K562 (cell line): Measurements from ENCODE around the gene TMCO4. TPM values are rescaled to one million over a fixed set of nuclear protein-coding genes. Genes with fewer than 3 reads are reported as not detected.

Experiments used
- GTF2F1 ChIP-seq: IDR thresholded peaks from 2 replicates; pipeline ENCODE4 v1.6.1; 2011; ENCODE audit warnings: low read depth, low read length, improper control_type of control experiment
- HEY1 ChIP-seq: fragments of 250-450 bp; sonication (Bioruptor Pico); IDR thresholded peaks from 2 replicates; pipeline ENCODE4 v1.5.0; 2020; ENCODE audit warnings: mild to moderate bottlenecking, moderate library complexity, borderline replicate concordance
- NBN ChIP-seq: fragments of 450-650 bp; IDR thresholded peaks from 2 replicates; pipeline ENCODE4 v1.6.1; 2016; ENCODE audit warnings: low read depth, mild to moderate bottlenecking
- PTRF ChIP-seq: fragments of 450-650 bp; IDR thresholded peaks from 2 replicates; pipeline ENCODE4 v1.6.1; 2016; ENCODE audit warnings: mild to moderate bottlenecking, missing genetic modification characterization, missing compliant biosample characterization
- SIN3B ChIP-seq: fragments of 450-650 bp; IDR thresholded peaks from 2 replicates; pipeline ENCODE4 v1.6.1; 2017; ENCODE audit warnings: low read depth, mild to moderate bottlenecking, moderate library complexity
- SMARCA4 ChIP-seq: fragments of 450-650 bp; IDR thresholded peaks from 2 replicates; pipeline ENCODE4 v1.6.1; 2016
- SRSF1 ChIP-seq: fragments of 200-400 bp; formaldehyde crosslinking; IDR thresholded peaks from 2 replicates; pipeline ENCODE4 v1.6.1; 2017; ENCODE audit warnings: mild to moderate bottlenecking, low read depth, low read length, moderate library complexity
- ZNF436 ChIP-seq: fragments of 250-450, 450-650 bp; sonication (Bioruptor Pico); formaldehyde crosslinking; IDR thresholded peaks from 2 replicates; pipeline ENCODE4 v1.7.0; 2020; ENCODE audit warnings: mild to moderate bottlenecking
- ZNF584 ChIP-seq: fragments of 200-800 bp; sonication (Bioruptor generic); IDR thresholded peaks from 2 replicates; pipeline ENCODE4 v1.6.1; 2016; ENCODE audit warnings: low read depth, mild to moderate bottlenecking, missing genetic modification characterization, missing compliant biosample characterization
- polyA plus RNA-seq, 8 experiments: library from polyadenylated mRNA; depleted of rRNA in 4 of 8; stranded (reverse) in 5 of 8; unstranded in 3 of 8; fragments of >200 nt; fragmentation: Nextera tagmentation in 2 of 8; fragmentation: Illumina TruSeq in 1 of 8; extraction: Ambion mirVana in 2 of 8; extraction: Trizol in 1 of 8; gene quantifications; 2 replicates each; pipeline versions ENCODE4 v1.2.1 to v1.2.3, GENCODE V29; 2011 to 2014; ENCODE audit warnings: inconsistent platforms in 1 of 8, missing spikeins in 1 of 8
- total RNA-seq, 7 experiments: library from RNA; depleted of rRNA in 6 of 7; stranded (reverse); fragments of >200 nt in 6 of 7; fragmentation: Illumina TruSeq in 2 of 7; extraction: Trizol in 2 of 7; gene quantifications; 2 replicates each; pipeline versions ENCODE4 v1.2.1 to v1.2.3, GENCODE V29; 2011 to 2021; ENCODE audit warnings: low replicate concordance in 1 of 7
- TF ChIP-seq, protein P1 (sequence below): fragments of 200-800 bp; sonication (Bioruptor generic); IDR thresholded peaks from 2 replicates; pipeline ENCODE4 v1.6.1; 2017; ENCODE audit warnings: missing genetic modification characterization, missing compliant biosample characterization
- TF ChIP-seq, protein P2 (sequence below), 2 experiments: fragments of 450-650 bp in 1 of 2; IDR thresholded peaks; 2 replicates each; pipeline ENCODE4 v1.6.1; 2011 to 2017; ENCODE audit warnings: low read depth in 2 of 2, antibody characterized with exemption in 1 of 2, borderline replicate concordance in 1 of 2, low read length in 1 of 2, mild to moderate bottlenecking in 1 of 2, mixed read lengths in 1 of 2; ENCODE audit not compliant: control insufficient read depth in 1 of 2
- TF ChIP-seq, protein P3 (sequence below): fragments of 250-450 bp; sonication (Bioruptor Pico); IDR thresholded peaks from 2 replicates; pipeline ENCODE4 v1.4.0; 2020; ENCODE audit warnings: mild to moderate bottlenecking, moderate library complexity
- TF ChIP-seq, protein P4 (sequence below): fragments of 450-650 bp; formaldehyde crosslinking; IDR thresholded peaks from 2 replicates; pipeline ENCODE4 v1.4.0; 2020; ENCODE audit warnings: mild to moderate bottlenecking, moderate library complexity
- TF ChIP-seq, protein P5 (sequence below): fragments of 450-650 bp; conservative IDR thresholded peaks from 2 replicates; pipeline ENCODE4 v1.6.1; 2016; ENCODE audit warnings: missing genetic modification characterization, low read depth, mild to moderate bottlenecking, control low read depth, missing compliant biosample characterization
- TF ChIP-seq, protein P6 (sequence below): fragments of 450-650 bp; IDR thresholded peaks from 2 replicates; pipeline ENCODE4 v1.6.1; 2016; ENCODE audit warnings: low read depth, mild to moderate bottlenecking, moderate library complexity

The TMCO4 gene
- total and polyA plus RNA-seq, 9 of the 15 experiments (the other 6 are each of a cell fraction or from before 2014, with no cell fraction given), result 0.06 to 2.1 (median 1.2) TPM

DNA sequence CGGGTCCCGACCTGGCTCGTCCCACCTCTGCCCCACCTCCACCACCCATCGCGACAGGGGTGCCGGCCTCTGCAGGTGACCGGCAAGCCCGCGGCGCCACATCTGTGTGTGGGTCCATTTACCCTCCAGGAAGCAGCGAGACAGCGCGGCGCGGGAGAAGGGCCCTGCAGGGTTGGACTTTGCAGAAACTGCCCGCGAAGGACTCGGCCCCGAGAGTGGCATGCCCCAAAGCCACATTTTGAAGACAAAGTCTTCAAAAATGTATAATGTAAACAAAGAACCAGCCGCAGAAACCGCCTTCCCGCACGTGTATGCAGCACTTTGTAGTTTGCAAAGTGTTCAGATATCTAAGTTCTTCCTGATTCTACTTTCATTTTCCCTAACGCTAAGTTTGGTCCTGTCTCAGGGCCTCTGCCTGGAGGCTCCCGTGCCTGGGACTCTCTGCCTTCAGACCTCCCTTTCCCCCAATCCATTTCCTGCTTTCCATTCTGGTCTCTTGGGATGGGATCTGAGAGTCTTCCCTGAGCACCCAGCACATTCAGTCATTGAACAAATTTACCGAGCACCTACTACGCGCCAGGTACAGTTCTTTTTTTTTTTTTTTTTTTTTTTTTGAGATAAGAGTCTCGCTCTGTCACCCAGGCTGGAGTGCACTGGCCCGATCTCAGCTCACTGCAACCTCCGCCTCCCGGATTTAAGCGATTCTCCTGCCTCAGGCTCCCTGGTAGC is 524 bp upstream of the TMCO4 start (continued):
- TF ChIP-seq, protein P1, sequence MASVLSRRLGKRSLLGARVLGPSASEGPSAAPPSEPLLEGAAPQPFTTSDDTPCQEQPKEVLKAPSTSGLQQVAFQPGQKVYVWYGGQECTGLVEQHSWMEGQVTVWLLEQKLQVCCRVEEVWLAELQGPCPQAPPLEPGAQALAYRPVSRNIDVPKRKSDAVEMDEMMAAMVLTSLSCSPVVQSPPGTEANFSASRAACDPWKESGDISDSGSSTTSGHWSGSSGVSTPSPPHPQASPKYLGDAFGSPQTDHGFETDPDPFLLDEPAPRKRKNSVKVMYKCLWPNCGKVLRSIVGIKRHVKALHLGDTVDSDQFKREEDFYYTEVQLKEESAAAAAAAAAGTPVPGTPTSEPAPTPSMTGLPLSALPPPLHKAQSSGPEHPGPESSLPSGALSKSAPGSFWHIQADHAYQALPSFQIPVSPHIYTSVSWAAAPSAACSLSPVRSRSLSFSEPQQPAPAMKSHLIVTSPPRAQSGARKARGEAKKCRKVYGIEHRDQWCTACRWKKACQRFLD, result no peak
- no peak for TF ChIP-seq ZNF584 (CRISPR knock-in tag)
- TF ChIP-seq, protein P2, sequence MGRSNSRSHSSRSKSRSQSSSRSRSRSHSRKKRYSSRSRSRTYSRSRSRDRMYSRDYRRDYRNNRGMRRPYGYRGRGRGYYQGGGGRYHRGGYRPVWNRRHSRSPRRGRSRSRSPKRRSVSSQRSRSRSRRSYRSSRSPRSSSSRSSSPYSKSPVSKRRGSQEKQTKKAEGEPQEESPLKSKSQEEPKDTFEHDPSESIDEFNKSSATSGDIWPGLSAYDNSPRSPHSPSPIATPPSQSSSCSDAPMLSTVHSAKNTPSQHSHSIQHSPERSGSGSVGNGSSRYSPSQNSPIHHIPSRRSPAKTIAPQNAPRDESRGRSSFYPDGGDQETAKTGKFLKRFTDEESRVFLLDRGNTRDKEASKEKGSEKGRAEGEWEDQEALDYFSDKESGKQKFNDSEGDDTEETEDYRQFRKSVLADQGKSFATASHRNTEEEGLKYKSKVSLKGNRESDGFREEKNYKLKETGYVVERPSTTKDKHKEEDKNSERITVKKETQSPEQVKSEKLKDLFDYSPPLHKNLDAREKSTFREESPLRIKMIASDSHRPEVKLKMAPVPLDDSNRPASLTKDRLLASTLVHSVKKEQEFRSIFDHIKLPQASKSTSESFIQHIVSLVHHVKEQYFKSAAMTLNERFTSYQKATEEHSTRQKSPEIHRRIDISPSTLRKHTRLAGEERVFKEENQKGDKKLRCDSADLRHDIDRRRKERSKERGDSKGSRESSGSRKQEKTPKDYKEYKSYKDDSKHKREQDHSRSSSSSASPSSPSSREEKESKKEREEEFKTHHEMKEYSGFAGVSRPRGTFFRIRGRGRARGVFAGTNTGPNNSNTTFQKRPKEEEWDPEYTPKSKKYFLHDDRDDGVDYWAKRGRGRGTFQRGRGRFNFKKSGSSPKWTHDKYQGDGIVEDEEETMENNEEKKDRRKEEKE (IDR thresholded peaks at IDR 0.05; ENCODE audit: borderline replicate concordance in 1 of 2, control insufficient read depth in 1 of 2, low read depth in 2 of 2, low read length in 1 of 2), result no peak
- TF ChIP-seq SMARCA4, result no peak
- TF ChIP-seq, protein P3, sequence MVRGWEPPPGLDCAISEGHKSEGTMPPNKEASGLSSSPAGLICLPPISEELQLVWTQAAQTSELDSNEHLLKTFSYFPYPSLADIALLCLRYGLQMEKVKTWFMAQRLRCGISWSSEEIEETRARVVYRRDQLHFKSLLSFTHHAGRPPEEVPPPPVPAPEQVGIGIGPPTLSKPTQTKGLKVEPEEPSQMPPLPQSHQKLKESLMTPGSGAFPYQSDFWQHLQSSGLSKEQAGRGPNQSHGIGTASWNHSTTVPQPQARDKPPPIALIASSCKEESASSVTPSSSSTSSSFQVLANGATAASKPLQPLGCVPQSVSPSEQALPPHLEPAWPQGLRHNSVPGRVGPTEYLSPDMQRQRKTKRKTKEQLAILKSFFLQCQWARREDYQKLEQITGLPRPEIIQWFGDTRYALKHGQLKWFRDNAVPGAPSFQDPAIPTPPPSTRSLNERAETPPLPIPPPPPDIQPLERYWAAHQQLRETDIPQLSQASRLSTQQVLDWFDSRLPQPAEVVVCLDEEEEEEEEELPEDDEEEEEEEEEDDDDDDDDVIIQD (CRISPR knock-in tag), result no peak
- no peak for TF ChIP-seq HEY1 (CRISPR knock-in tag)
- TF ChIP-seq SIN3B, result no peak
- TF ChIP-seq, protein P4, sequence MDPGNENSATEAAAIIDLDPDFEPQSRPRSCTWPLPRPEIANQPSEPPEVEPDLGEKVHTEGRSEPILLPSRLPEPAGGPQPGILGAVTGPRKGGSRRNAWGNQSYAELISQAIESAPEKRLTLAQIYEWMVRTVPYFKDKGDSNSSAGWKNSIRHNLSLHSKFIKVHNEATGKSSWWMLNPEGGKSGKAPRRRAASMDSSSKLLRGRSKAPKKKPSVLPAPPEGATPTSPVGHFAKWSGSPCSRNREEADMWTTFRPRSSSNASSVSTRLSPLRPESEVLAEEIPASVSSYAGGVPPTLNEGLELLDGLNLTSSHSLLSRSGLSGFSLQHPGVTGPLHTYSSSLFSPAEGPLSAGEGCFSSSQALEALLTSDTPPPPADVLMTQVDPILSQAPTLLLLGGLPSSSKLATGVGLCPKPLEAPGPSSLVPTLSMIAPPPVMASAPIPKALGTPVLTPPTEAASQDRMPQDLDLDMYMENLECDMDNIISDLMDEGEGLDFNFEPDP, result no peak
- TF ChIP-seq NBN, result no peak
- TF ChIP-seq, protein P5, sequence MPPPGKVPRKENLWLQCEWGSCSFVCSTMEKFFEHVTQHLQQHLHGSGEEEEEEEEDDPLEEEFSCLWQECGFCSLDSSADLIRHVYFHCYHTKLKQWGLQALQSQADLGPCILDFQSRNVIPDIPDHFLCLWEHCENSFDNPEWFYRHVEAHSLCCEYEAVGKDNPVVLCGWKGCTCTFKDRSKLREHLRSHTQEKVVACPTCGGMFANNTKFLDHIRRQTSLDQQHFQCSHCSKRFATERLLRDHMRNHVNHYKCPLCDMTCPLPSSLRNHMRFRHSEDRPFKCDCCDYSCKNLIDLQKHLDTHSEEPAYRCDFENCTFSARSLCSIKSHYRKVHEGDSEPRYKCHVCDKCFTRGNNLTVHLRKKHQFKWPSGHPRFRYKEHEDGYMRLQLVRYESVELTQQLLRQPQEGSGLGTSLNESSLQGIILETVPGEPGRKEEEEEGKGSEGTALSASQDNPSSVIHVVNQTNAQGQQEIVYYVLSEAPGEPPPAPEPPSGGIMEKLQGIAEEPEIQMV (tag), result no peak
- TF ChIP-seq ZNF436, result no peak
- TF ChIP-seq GTF2F1, result no peak
- TF ChIP-seq, protein P6, sequence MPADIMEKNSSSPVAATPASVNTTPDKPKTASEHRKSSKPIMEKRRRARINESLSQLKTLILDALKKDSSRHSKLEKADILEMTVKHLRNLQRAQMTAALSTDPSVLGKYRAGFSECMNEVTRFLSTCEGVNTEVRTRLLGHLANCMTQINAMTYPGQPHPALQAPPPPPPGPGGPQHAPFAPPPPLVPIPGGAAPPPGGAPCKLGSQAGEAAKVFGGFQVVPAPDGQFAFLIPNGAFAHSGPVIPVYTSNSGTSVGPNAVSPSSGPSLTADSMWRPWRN, result peak; percentile 80
- no peak for TF ChIP-seq PTRF (tag)
- TF ChIP-seq SRSF1, result no peak
